ENCODE measurements around the gene TENM4.

The TENM4 gene

GRCh38 chr11:79309407-79309806 lies 131.4 kb downstream of the TENM4 start:
- no peak overlapping the region for H3K4me3 ChIP-seq (ENCODE audit: control insufficient read depth, low read depth, low read length)
- no peak for DNase-seq (ENCODE audit: low read depth)
- no peak for TF ChIP-seq CTCF (IDR thresholded peaks at IDR 0.05; ENCODE audit: control insufficient read depth, insufficient read depth, low read depth, low read length, missing control alignments)

- no peak overlapping the region for H3K4me3 ChIP-seq (ENCODE audit: control insufficient read depth, low read depth, low read length)
- TF ChIP-seq CTCF (IDR thresholded peaks at IDR 0.05; ENCODE audit: control insufficient read depth, insufficient read depth, low read depth, low read length, missing control alignments) = no peak
- DNase-seq (ENCODE audit: low read depth) = no peak
Measured at GRCh38 chr11:79308429-79308828, 132.4 kb downstream of the TENM4 start.

GRCh38 chr11:79304599-79305212 lies 136.1 kb downstream of the TENM4 start:
- DNase-seq (ENCODE audit: low read depth) = no peak
- H3K4me3 ChIP-seq (ENCODE audit: control insufficient read depth, low read depth, low read length) = no peak overlapping the region
- no peak for TF ChIP-seq CTCF (IDR thresholded peaks at IDR 0.05; ENCODE audit: control insufficient read depth, insufficient read depth, low read depth, low read length, missing control alignments)

GRCh38 chr11:79296141-79296540 lies 144.7 kb downstream of the TENM4 start:
- DNase-seq (ENCODE audit: low read depth) = no peak
- TF ChIP-seq CTCF (IDR thresholded peaks at IDR 0.05; ENCODE audit: control insufficient read depth, insufficient read depth, low read depth, low read length, missing control alignments) = no peak
- no peak overlapping the region for H3K4me3 ChIP-seq (ENCODE audit: control insufficient read depth, low read depth, low read length)

GRCh38 chr11:79294845-79295731 lies 145.7 kb downstream of the TENM4 start:
- H3K4me3 ChIP-seq (ENCODE audit: control insufficient read depth, low read depth, low read length) = no peak overlapping the region
- TF ChIP-seq CTCF (IDR thresholded peaks at IDR 0.05; ENCODE audit: control insufficient read depth, insufficient read depth, low read depth, low read length, missing control alignments) = no peak
- no peak for DNase-seq (ENCODE audit: low read depth)

- TF ChIP-seq CTCF (IDR thresholded peaks at IDR 0.05; ENCODE audit: control insufficient read depth, insufficient read depth, low read depth, low read length, missing control alignments) = no peak
- no peak for DNase-seq (ENCODE audit: low read depth)
- H3K4me3 ChIP-seq (ENCODE audit: control insufficient read depth, low read depth, low read length) = no peak overlapping the region
Measured at GRCh38 chr11:79291948-79292347, 148.9 kb downstream of the TENM4 start.
